Right lobe of liver (tissue), 4 donors: ENCODE data around the gene ADAMTS14.

ENCODE experiments used
- POLR2A ChIP-seq: fragments of 450-650 bp; IDR thresholded peaks from one replicate; pipeline ENCODE4 v1.6.1; 2017; ENCODE audit warnings: antibody characterized with exemption, mild to moderate bottlenecking
- TF ChIP-seq, protein P1 (sequence below), 4 donors: fragments of 200-600 bp in 3 of 4; fragments of 450-650 bp in 1 of 4; IDR thresholded peaks; one replicate each; pipeline versions ENCODE4 v1.5.1 to v1.8.0; 2016 to 2022; ENCODE audit warnings: antibody characterized with exemption in 4 of 4, mild to moderate bottlenecking in 2 of 4
- donor health status: DM: no; HTN: no; CAD: no.
- donor health status: DM: no; HTN: no; CAD: no.
- donor health status: DM: no; HTN: yes; CAD: no.

GRCh38 chr10:70765794-70766594 lies 93.7 kb downstream of the ADAMTS14 start:
- TF ChIP-seq, protein P1, sequence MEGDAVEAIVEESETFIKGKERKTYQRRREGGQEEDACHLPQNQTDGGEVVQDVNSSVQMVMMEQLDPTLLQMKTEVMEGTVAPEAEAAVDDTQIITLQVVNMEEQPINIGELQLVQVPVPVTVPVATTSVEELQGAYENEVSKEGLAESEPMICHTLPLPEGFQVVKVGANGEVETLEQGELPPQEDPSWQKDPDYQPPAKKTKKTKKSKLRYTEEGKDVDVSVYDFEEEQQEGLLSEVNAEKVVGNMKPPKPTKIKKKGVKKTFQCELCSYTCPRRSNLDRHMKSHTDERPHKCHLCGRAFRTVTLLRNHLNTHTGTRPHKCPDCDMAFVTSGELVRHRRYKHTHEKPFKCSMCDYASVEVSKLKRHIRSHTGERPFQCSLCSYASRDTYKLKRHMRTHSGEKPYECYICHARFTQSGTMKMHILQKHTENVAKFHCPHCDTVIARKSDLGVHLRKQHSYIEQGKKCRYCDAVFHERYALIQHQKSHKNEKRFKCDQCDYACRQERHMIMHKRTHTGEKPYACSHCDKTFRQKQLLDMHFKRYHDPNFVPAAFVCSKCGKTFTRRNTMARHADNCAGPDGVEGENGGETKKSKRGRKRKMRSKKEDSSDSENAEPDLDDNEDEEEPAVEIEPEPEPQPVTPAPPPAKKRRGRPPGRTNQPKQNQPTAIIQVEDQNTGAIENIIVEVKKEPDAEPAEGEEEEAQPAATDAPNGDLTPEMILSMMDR (IDR thresholded peaks at IDR 0.05) = no peak
- TF ChIP-seq POLR2A = no peak
